Ascending aorta (tissue), 2 donors: ENCODE measurements around the gene FAM98C. TPM values are rescaled to one million over a fixed set of nuclear protein-coding genes. Genes with fewer than 3 reads are reported as not detected.

Experiments
- DNase-seq, 2 donors: peaks; one replicate each; pipeline ENCODE4 v3.0.0-alpha.2; 2019; ENCODE audit warnings: low spot score in 2 of 2
- H3K27ac ChIP-seq, 2 donors: fragments of 200-600 bp; sonication (generic); one replicate each; pipeline ENCODE4 v1.5.1; 2016 to 2017; ENCODE audit warnings: mild to moderate bottlenecking in 1 of 2
- H3K27me3 ChIP-seq: fragments of 200-600 bp; sonication (generic); one replicate; pipeline ENCODE4 v1.5.1; 2017
- H3K36me3 ChIP-seq, 2 donors: fragments of 200-600 bp; sonication (generic); one replicate each; pipeline ENCODE4 v1.5.1; 2016
- H3K4me1 ChIP-seq, 2 donors: fragments of 200-600 bp; sonication (generic); one replicate each; pipeline ENCODE4 v1.5.1; 2016 to 2017; ENCODE audit warnings: mild to moderate bottlenecking in 1 of 2
- H3K4me3 ChIP-seq, 2 donors: fragments of 200-600 bp; sonication (generic); one replicate each; pipeline ENCODE4 v1.5.1; 2016 to 2017; ENCODE audit warnings: mild to moderate bottlenecking in 1 of 2
- H3K9me3 ChIP-seq, 2 donors: fragments of 200-600 bp; sonication (generic); one replicate each; pipeline ENCODE4 v1.5.1; 2016
- CTCF ChIP-seq, 3 experiments: fragments of 200-600 bp in 2 of 3; fragments of 450-650 bp in 1 of 3; sonication (generic) in 2 of 3; IDR thresholded peaks; one replicate each; pipeline ENCODE4 v1.5.1; 2016 to 2019; ENCODE audit warnings: antibody characterized with exemption in 3 of 3, mild to moderate bottlenecking in 1 of 3, moderate library complexity in 1 of 3
- intact Hi-C: fragments of 100-400 bp; cut with DNase I; formaldehyde crosslinking; loops from one replicate; pipeline ENCODE4 v1.15.1; 2023
- total RNA-seq: library from RNA; depleted of rRNA; stranded (reverse); fragments of >200 nt; gene quantifications from one replicate; pipeline ENCODE4 v1.1.0, GENCODE V29; 2016

FAM98C gene
- 11.1 TPM for total RNA-seq

GRCh38 chr19:38402967-38403674 is at the start of gene FAM98C:
Gene FAM98C, plus strand, starts transcription at chr19:38403093. Its CDS starts 61 bp downstream, at chr19:38403154.
- H3K4me1 ChIP-seq = peaks cover 0 to 11% of the 10 kb centered on the region in 2 donors
- H3K36me3 ChIP-seq = peaks cover 9 to 19% of the 10 kb centered on the region in 2 donors
- H3K27me3 ChIP-seq = no peaks in the 10 kb centered on the region
- intact Hi-C loops = loop anchor here (1.0 to 5.0 kb wide), 7 partner anchors 15 to 527 kb away; partner anchors contain the start of genes GGN, MRPS12, PSMD8 and SARS2
- H3K27ac ChIP-seq = peak within 1 kb of the TSS; percentile 72 to 73
- no peaks in the 10 kb centered on the region for H3K9me3 ChIP-seq
- TF ChIP-seq CTCF (IDR thresholded peaks at IDR 0.05) = peak; percentile 95 to 97 (median 96)
- DNase-seq = peak; percentile 92 to 99
- H3K4me3 ChIP-seq = peak within 1 kb of the TSS; percentile 93

- DNase-seq = no peak
- Histone ChIP-seq H3K4me1 (no peaks in the 10 kb centered on the region), H3K9me3 (no peaks in the 10 kb centered on the region), H3K27ac (no peak overlapping the region), H3K4me3 (no peak overlapping the region), H3K36me3 (no peaks in the 10 kb centered on the region), H3K27me3 (no peaks in the 10 kb centered on the region)
- no peak for TF ChIP-seq CTCF (IDR thresholded peaks at IDR 0.05)
- intact Hi-C loops = no loop called here
Observed at GRCh38 chr19:38355728-38356725, 46.9 kb upstream of the FAM98C start.

GRCh38 chr19:38358071-38358470 is 44.8 kb upstream of the FAM98C start:
- Histone ChIP-seq H3K27me3 (no peaks in the 10 kb centered on the region), H3K27ac (no peak overlapping the region)
- TF ChIP-seq CTCF (IDR thresholded peaks at IDR 0.05) = no peak

GRCh38 chr19:38359242-38360021 is 43.5 kb upstream of the FAM98C start:
- Histone ChIP-seq H3K9me3 (no peaks in the 10 kb centered on the region), H3K27ac (no peak overlapping the region), H3K4me1 (peaks cover 0 to 12% of the 10 kb centered on the region in 2 donors), H3K36me3 (no peaks in the 10 kb centered on the region), H3K27me3 (no peaks in the 10 kb centered on the region), H3K4me3 (no peak overlapping the region)
- no peak for TF ChIP-seq CTCF (IDR thresholded peaks at IDR 0.05)
- intact Hi-C loops = no loop called here
- DNase-seq = no peak

More at GRCh38 chr19:38358071-38358470, 44.8 kb upstream of the FAM98C start:
- H3K9me3 ChIP-seq = no peaks in the 10 kb centered on the region
- no peaks in the 10 kb centered on the region for H3K36me3 ChIP-seq
- DNase-seq = no peak
- H3K4me3 ChIP-seq = no peak overlapping the region
- H3K4me1 ChIP-seq = peaks cover 0 to 12% of the 10 kb centered on the region in 2 donors
- intact Hi-C loops = no loop called here

- H3K9me3 ChIP-seq = no peaks in the 10 kb centered on the region
- no peak overlapping the region for H3K4me3 ChIP-seq
- H3K4me1 ChIP-seq = peaks cover 0 to 12% of the 10 kb centered on the region in 2 donors
- intact Hi-C loops = no loop called here
- TF ChIP-seq CTCF (IDR thresholded peaks at IDR 0.05) = no peak
- DNase-seq = no peak
- H3K27ac ChIP-seq = no peak overlapping the region
- no peaks in the 10 kb centered on the region for H3K36me3 ChIP-seq
- no peaks in the 10 kb centered on the region for H3K27me3 ChIP-seq
Observed at GRCh38 chr19:38360351-38360750, 42.5 kb upstream of the FAM98C start.
